Measurements from ENCODE around the gene DIP2C.

DNA sequence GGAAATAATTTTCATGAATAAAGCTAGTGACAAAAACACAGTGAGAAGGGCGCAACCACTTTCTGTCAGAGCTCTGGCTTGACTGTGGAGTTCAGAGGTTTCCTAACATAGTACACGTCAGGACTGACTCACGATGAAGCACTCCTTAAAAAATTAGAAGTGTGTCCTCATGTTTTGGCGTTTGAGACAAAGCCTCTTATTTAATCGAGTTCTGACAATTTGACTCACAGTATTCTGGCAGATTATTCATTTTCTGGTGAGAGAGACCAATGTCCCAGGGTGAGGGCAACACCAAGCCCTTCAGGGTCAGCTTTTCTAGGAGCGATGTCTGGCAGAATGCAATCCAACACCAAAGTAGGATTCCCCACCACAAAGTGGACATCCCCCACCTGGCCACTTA is 108.7 kb downstream of the DIP2C start:
- TF ChIP-seq, protein P1, sequence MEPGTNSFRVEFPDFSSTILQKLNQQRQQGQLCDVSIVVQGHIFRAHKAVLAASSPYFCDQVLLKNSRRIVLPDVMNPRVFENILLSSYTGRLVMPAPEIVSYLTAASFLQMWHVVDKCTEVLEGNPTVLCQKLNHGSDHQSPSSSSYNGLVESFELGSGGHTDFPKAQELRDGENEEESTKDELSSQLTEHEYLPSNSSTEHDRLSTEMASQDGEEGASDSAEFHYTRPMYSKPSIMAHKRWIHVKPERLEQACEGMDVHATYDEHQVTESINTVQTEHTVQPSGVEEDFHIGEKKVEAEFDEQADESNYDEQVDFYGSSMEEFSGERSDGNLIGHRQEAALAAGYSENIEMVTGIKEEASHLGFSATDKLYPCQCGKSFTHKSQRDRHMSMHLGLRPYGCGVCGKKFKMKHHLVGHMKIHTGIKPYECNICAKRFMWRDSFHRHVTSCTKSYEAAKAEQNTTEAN (CRISPR knock-in tag; IDR thresholded peaks at IDR 0.05): no peak
- TF ChIP-seq, protein P2, sequence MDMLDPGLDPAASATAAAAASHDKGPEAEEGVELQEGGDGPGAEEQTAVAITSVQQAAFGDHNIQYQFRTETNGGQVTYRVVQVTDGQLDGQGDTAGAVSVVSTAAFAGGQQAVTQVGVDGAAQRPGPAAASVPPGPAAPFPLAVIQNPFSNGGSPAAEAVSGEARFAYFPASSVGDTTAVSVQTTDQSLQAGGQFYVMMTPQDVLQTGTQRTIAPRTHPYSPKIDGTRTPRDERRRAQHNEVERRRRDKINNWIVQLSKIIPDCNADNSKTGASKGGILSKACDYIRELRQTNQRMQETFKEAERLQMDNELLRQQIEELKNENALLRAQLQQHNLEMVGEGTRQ (CRISPR knock-in tag; IDR thresholded peaks at IDR 0.05): no peak

Data from WTC11 (cell line).